HG03045 (cell line): Measurements from ENCODE around the gene SYNE4.
A peak's percentile ranks its signal among the peaks of the same experiment; 100 is the strongest.
"Not testable (repeated sequence)": the region's sequence is repeated elsewhere in the genome, so short reads cannot be mapped to it uniquely, and the experiment has no call there.

Experiments
- ATAC-seq: cut with Tn5 transposase; IDR thresholded peaks from one replicate; pipeline ENCODE4 v1.9.1; 2021; ENCODE audit warnings: mild to moderate bottlenecking, moderate library complexity; ENCODE audit not compliant: unreplicated experiment

SYNE4 gene, protein sequence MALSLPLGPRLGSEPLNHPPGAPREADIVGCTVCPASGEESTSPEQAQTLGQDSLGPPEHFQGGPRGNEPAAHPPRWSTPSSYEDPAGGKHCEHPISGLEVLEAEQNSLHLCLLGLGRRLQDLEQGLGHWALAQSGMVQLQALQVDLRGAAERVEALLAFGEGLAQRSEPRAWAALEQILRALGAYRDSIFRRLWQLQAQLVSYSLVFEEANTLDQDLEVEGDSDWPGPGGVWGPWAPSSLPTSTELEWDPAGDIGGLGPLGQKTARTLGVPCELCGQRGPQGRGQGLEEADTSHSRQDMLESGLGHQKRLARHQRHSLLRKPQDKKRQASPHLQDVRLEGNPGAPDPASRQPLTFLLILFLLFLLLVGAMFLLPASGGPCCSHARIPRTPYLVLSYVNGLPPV

DNA sequence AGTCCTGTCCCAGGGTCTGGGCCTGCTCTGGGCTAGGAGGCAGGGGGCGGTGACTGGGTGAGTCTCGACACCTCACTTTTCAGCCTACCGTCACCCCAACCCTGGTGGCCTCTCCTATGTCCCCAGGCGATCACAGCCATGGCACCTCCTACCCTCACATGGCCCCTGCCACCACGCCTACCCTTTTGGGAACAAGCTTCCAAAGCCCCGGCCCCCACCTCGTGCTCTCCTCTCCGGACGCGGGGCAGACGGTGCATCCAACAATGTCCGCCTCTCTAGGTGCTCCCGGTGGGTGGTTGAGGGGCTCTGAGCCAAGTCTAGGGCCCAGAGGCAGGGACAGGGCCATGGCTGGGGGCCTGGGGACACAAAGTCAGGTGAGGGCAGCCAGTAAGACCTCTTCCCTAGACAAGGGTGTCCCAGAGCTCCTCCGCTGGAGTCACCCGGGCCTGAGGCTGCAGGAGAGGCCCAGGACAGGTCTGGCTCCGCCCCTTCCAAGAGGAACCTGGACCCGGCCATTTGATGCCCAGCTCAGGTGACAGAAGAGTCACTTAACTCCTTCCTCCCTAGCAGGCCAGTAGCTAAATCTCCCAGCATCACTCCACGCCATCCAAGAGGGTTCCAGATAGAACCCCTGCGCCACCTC, at the start of gene SYNE4:
SYNE4 (minus strand) TSS at position 478 of the 643 bp plus-strand sequence; CDS start at position 346, 132 bp downstream.
- ATAC-seq = no peak

DNA sequence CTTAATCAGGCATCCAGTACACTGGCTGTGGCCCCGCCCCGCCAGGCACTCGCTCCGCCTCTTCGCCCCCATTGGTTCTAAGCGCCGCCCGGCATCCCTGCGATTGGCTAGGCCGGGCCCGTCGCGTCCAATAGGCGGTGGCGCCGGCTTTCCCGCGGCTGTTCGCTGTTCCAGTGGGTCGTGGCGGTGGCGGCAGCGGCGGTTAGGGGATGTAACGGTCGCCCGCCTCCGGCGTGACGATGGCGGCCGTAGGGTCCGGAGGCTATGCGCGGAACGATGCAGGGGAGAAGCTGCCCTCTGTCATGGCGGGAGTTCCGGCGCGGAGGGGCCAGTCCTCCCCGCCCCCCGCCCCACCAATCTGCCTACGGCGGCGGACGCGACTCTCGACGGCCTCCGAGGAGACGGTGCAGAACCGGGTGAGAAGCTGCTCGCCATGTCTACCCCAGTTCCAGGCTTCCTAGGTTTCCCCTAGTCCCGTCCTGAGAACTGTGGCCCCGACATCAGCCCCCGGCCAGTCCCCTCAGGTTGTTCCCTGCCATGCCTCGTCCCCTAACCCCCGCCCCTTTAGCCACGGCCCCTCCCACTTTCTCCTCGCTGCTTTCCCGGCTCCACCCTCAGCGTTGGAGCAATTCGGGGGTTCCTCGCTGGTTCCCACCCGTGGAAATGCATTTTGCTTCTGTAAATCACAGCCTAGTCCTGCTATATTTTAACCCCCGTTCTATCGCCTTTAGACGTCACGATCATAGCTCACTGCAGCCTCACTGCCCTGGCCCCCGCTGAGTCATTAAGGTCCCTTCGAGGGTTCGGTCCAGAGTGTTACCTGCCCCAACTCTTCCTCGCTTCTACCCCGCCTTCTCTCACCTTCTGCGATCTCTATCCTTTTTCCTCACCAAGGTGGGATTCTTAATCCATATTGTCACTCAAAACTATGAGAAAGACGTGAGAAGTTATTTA, 46.4 kb upstream of the SYNE4 start, which contains the start of gene WDR62:
WDR62 (plus strand) TSS at position 165 of the 954 bp plus-strand sequence; CDS start at position 240, 75 bp downstream.
- ATAC-seq = peak; percentile 78

DNA sequence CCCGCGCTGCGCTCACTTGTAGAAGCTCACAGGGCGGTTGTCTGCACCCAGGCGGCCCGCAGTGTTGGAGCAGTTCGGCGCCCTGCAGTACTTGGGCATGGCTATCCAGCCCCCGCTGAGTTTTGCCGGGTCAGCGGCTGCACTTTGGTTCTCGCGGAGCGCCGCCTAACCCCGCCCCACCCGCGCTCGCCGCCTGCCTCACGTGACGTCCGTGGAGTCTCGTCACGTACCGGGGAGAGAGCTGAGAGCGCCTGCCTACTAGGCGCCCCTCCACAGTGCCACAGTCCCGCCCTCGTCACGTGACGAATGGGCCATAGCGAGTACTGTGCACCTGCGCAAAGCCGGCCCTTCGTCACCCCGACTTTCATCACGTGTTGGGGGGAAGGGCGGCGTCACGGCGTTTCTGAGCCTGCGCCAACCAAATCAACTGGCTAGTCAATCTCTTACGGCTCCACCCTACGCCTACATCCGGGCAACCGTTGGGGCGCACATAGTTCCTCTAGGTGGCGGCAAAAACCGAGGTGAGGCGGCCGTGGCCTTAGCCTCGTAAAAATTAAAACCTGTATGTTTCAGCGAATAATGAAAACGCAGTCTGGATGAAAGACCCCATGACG, 45.6 kb upstream of the SYNE4 start, which contains the start of gene THAP8:
THAP8 (minus strand) TSS at position 167 of the 614 bp plus-strand sequence; CDS start at position 99, 68 bp downstream.
- peak; percentile 80 for ATAC-seq

DNA sequence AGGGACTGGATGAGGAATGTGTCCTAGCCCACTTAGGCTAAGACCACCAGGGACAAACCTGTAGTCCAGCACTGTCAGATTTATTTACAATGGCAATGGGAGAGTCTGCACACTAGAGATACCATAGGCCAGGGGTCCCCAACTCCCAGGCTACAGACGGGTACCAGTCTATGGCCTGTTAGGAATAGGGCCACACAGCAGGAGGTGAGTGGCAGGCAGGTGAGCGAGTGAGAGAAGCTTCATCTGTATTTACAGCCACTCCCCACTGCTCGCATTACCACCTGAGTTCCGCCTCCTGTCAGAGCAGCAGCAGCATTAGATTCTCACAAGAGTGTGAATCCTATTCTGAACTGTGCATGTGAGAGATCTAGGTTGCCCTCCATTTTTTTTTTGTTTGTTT, 43.0 kb upstream of the SYNE4 start:
- no peak for ATAC-seq

DNA sequence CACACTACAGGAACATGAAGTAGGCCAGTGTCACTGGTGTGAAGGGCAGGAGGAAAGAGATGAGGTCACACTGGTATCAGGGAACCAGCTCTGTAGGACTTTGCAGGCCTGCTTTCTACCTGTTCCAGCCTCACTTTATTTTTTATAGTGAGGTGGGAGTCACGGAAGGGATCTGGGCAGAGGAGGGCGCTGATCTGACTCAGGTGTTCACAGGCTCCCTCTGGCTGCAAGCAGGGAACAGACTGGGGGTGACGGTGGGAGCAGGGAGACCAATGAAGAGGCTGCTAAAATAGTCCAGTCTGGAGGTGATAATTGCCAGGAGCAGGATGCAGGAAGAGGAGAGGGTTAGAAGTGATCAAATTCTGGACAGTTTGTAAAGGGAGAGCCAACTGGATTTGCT, 42.6 kb upstream of the SYNE4 start:
- no peak for ATAC-seq

DNA sequence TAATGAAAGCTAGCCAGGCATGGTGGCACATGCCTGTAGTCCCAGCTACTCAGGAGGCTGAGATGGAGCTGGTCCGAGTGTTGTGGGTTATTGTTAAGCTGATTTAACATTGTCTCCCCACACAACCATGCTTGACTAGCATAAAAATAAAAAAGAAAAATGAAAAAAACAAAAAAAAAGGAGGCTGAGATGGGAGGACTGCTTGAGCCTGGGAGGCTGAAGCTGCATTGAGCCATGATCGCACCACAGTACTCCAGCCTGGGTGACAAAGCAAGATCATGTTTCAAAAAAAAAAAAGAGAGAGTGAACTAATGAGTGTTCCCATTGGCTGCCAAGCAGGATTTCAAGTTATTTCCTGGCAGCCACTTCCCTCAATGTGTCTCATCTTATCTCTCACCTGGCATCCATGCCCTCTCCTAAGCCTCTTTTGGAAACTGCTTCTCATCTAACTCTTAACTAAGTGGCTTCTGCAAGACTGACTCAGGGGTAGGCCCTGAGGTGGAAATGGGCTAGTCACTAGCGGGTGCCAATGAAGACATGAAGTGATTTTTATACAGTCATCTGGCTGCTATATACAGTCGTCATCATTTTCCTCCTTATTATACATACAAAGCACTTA, 40.6 kb upstream of the SYNE4 start:
- no peak for ATAC-seq

DNA sequence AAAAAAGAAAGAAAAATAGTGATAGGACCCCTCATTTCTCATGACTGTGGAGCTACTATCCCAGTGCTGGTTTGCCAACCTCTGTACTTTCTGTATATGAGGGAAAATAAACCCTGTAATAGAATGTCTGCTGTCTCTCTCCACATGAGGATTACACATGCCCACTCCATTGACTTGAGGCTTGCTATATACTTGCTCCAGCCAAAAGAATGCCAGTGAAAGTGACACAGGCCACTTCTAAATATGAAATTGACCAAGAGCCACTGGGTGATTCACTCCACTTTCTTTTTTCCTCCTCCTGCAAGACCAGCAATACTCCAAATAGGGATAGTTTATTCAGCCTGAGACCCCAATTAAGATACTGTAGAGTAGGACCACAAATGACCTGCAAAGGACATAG, 39.2 kb upstream of the SYNE4 start:
- no peak for ATAC-seq

DNA sequence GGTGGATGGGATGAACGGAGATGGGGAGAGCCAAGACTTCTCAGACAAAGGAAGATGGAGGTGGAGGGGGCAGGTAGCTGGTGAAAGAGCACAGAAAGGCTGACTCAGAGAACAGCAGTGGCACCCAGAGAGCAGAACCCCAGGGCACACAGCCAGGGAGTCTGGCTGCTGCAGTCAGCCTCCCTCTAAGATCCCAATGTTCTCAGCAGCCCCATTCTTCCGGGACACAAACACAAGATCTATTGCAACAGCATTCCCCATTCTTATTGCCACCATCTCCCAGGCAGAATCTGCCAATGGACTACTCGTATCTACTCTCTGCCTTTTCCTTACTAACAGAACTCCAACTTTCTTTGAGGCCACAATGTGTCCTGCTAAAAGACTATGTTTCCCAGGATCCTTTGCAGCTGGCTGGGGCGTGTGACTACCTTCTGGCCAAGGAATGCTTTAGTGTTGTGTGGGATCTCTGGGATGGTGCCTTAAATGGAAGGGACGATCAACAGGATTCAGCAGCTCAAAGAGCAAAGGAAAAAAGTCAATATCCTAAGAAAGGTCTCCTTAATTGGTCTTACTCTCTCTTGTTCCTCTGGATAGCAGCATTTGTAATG, 37.9 kb upstream of the SYNE4 start:
- ATAC-seq = no peak

DNA sequence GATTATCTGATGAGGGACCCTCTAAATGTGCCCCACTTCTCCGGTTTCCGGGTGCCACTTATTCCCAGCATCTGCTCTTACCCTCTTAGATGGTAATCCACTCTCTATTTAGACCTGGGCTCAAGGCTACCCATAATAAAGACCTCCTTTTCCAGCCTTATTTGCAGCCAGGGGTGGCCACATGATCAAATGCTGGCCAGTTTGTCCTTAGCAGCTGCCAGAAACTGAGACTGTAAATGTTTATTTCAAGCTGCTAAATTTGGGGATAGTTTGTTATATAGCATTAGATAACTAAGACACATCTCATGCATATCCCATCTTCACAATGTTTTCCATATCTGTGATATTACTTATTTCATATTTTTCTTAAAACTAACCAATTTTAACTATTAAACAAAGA, 35.3 kb upstream of the SYNE4 start:
- no peak for ATAC-seq

DNA sequence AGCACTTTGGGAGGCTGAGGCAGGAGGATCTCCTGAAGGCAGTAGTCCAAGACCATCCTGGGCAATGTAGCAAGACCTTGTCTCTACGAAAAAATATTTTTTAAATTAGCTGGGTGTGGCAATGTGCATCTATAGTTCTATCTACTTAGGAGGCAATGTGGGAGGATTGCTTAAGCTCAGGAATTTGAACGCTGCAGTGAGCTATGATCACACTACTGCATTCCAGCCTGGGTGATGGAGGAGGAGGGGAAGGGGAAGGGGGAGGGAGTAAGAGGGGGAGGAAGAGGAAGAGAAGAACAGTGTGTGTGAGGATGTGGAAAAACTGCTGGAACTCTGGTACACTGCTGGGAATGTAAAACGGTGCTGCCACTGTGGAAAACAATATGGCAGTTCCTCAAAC, 33.2 kb upstream of the SYNE4 start:
- ATAC-seq = no peak

DNA sequence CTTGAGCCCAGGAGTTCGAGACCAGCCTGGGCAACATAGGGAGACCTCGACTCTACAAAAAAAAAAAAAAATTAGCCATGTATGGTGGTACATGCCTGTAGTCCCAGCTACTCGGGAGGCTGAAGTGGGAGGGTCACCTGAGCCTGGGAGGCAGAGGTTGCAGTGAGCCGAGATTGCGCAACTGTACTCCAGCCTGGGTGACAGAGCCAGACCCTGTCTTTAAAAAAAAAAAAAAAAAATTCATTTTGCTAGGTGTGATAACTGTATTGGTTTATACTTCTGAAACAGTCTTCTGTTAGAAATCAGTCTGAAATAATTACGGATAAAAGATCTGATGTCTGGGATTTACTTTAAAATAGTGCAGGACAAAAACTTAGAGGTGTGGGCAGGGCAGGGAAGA, 32.5 kb upstream of the SYNE4 start:
- not testable (repeated sequence) for ATAC-seq

DNA sequence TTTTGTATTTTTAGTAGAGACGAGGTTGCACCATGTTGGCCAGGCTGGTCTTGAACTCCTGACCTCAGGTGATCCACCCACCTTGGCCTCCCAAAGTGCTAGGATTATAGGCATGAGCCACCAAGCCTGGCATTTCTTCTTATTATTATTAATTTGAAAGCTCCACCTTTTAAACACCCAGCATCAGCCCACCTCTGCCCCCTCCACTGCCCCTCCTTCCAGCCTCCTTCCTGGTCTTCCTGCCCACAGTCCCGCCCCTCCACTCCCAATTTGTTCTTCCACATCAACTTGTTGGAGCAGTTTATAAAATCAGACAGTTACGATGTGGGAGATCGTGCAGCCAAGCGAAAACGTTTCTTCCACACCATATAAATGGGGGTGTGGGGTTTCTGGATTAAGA, 31.9 kb upstream of the SYNE4 start:
- ATAC-seq = no peak

DNA sequence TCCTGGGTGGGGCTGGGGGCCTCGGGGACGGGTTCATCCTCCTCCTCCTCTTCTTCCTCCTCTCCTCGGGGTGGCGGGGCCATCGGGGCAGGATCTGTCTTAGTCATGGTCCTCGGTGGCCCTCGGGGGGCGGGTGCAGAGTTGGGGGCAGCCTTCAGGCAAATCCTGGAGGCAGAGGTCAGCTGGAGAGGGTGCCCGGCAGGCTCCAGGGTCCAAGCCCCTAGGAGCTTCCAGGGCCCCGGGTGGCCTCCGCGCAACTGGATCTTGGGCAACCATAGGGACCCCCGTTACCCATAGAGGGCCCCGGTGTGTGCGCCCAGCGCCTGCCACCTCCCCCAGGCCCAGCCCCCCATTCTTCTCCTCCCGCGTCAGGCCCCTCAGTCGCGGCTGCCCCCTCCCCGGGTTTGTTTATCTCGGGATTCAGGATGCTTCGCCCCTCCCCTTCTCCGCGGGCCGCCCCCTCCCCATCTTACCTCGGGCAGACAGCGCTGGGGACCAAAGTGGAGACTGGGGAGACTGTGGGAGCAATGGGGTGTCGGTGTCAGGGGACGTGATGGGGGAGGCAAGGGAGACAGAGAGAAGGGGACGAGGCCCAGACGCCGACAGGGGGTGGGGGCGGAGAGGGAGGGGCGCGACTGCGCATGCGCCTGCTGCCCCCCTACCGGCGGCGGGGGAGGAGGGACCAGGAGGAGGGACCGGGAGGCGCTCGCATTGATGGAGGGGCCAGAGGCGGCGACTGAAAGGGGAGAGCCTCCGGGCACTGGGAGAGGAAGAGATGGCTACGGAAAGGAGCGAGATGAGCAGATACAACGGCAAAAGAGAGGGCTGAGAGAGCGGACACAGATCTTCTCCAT, 23.9 kb upstream of the SYNE4 start, which contains the start of gene CLIP3:
CLIP3 (minus strand) TSS at position 623 of the 854 bp plus-strand sequence; CDS start at position 107, 516 bp downstream.
- ATAC-seq = no peak

DNA sequence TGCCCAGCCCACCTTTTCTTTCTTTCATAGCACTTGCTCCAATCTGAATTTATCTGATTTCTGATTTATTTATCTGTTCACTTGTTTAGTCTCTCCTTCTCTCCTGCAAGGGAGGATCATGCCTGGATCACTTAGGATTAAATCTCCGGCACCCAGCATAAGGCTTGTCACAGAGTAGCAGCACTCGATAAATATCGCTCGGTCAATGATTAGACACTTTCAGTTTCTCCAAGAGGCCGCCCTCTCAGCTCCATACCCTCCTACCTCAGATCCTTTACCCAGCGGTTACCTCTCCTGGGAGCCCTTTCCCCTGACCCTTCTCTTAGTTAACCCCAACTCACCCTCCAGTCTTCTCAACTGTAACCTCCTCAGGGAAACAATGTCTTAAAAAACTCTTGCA, 22.7 kb upstream of the SYNE4 start:
- no peak for ATAC-seq

DNA sequence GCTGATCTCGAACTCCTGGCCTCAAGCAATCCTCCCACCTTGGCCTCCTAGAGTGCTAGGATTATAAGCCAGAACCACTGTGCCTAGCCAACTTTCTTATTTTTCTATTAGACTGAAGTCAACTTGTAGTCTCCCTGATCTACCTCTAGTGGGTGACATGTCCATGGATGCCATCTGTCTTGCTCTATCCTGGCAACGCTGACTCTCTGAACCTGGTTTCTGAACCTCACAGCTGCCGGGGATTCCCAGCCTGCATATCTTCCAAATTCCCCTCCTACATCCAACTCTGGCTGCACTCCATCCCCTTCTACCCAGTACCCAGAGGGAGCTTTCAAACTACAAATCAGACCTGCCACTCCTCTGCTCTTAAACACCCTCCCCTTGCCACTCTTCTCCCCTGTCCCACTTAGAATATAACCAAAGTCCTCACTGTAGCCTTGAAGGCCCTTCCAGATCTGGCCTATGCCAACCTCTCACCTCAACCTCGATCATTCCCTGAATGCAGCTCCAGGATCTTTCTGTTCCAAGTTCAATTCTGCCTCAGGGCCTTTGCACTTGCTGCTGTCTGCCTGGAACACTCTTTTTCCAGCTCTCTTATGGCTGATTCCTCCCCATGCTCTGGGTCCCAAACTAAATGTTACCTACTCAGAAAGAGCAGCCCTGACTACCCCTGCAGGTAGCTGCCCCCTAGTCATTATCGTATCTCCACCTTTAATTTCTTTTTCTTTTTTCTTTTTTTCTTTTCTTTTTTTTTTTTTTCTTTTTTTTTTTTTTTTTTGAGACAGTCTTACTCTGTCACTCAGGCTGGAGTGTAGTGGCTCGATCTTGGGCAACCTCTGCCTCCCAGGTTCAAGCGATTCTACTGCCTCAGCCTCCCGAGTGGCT, 21.9 kb upstream of the SYNE4 start:
- ATAC-seq = no peak

DNA sequence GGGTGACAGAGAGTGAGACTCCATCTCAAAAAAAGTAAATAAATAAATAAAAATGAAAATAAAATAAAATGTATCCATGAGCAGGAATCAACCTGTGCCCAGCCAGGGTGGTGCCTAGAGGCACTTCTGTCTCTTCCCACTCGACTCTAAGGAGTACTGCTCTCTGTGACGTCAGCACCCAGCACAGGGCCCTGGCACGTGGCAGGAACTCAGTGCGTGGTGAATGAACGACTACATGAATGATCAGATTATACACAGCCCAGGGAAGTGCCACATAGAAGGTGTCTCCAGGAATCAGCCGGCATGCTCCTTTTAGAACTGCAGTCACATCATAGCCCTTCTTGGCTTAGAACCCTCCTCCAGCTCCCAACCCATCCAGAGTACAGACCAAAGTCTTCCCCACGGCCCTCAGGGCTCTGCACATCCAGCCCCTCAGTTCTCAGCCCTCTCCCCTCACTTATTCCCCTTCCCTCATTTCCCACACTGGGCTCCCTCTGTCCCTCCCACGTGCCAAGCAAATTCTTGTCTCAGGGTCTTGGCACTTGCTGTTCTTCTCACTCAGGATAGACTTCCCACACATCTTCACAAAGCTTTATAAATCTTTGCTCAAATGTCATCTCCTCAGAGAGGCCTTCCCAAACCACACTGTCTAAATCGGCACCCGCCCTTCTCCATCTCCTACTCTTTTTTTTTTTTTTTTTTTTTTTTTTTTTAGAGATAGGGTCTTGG, 19.9 kb upstream of the SYNE4 start:
- ATAC-seq = no peak

DNA sequence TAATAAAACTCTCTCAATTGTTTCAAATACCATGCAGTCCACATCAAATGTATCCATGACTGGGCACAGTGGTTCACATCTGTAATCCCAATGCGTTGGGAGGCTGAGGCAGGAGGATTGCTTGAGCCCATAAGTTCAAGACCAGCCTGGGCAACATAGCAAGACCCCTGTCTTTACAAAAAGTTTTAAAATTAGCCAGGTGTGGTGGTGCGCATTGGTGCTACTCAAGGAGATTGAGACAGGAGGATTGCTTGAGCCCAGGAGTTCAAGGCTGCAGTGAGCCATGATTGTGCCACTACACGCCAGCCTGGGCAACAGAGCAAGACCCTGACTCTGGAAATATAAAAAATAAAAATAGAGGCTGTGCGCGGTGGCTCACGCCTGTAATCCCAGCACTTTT, 19.1 kb upstream of the SYNE4 start:
- ATAC-seq = no peak
